PC-3 (cell line): ENCODE measurements around the gene MYL6. TPM values are rescaled to one million over a fixed set of nuclear protein-coding genes. Genes with fewer than 3 reads are reported as not detected.
A peak's percentile ranks its signal among the peaks of the same experiment; 100 is the strongest.

Source experiments
- ATAC-seq: fragments of 200-7000 bp; cut with Tn5 transposase; 2 replicates; pipeline ENCODE4 v1.9.1; 2020; ENCODE audit warnings: mild to moderate bottlenecking, moderate library complexity
- BruUV-seq: library from RNA; stranded (reverse); fragments of 400-500 nt; replicated peaks from 2 replicates; lab custom pipeline; 2021; lab: Mats Ljungman, UMichigan
- CTCF ChIA-PET: fragments of 300-600 bp; sonication (Branson Sonifier 250); formaldehyde crosslinking; loops from one replicate; lab custom pipeline; 2022; ENCODE audit warnings: antibody characterized with exemption; lab: Charles Lee
- POLR2A ChIA-PET: fragments of 300-600 bp; sonication (Branson Sonifier 250); formaldehyde crosslinking; loops from one replicate; lab custom pipeline; 2022; ENCODE audit warnings: antibody characterized with exemption; ENCODE audit not compliant: unreplicated experiment; lab: Charles Lee
- DNase-seq: peaks from one replicate; pipeline ENCODE4 v3.0.0-alpha.2; 2015
- H2AFZ ChIP-seq: fragments of 300-600 bp; sonication (generic); 2 replicates; pipeline ENCODE4 v1.6.0; 2016; ENCODE audit warnings: antibody characterized with exemption, low read length
- H3F3A ChIP-seq: fragments of 300-600 bp; sonication (generic); one replicate; pipeline ENCODE4 v1.6.0; 2017; ENCODE audit warnings: antibody characterized with exemption, low read length, control low read depth, mild to moderate bottlenecking; ENCODE audit not compliant: unreplicated experiment
- H3K27ac ChIP-seq: fragments of 300-600 bp; sonication (generic); 2 replicates; pipeline ENCODE4 v1.5.1; 2016; ENCODE audit warnings: mild to moderate bottlenecking, low read length
- H3K27me3 ChIP-seq: fragments of 300-600 bp; sonication (generic); 2 replicates; pipeline ENCODE4 v1.6.1; 2016; ENCODE audit warnings: low read length, mixed read lengths
- H3K36me3 ChIP-seq: fragments of 300-600 bp; sonication (generic); 2 replicates; pipeline ENCODE4 v1.6.1; 2016; ENCODE audit warnings: low read depth, mixed run types, low read length, mixed read lengths
- H3K4me1 ChIP-seq: fragments of 300-600 bp; sonication (generic); 2 replicates; pipeline ENCODE4 v1.5.1; 2016; ENCODE audit warnings: low read length; ENCODE audit not compliant: insufficient read depth
- H3K4me2 ChIP-seq: fragments of 300-600 bp; sonication (generic); 2 replicates; pipeline ENCODE4 v1.6.0; 2016; ENCODE audit warnings: low read length
- H3K4me3 ChIP-seq: fragments of 300-600 bp; sonication (generic); 2 replicates; pipeline ENCODE4 v1.5.1; 2016; ENCODE audit warnings: mild to moderate bottlenecking, low read length, mixed read lengths
- H3K79me2 ChIP-seq: fragments of 300-600 bp; sonication (generic); 2 replicates; pipeline ENCODE4 v1.6.1; 2017; ENCODE audit warnings: low read length, mixed read lengths
- H3K9ac ChIP-seq: fragments of 300-600 bp; sonication (generic); 2 replicates; pipeline ENCODE4 v1.6.0; 2016; ENCODE audit warnings: mild to moderate bottlenecking, low read length
- H3K9me2 ChIP-seq: fragments of 300-600 bp; sonication (generic); replicated peaks from 2 replicates; pipeline ENCODE4 v1.6.1; 2016; ENCODE audit warnings: mixed run types, low read length, mixed read lengths
- H3K9me3 ChIP-seq: fragments of 300-600 bp; sonication (generic); 2 replicates; pipeline ENCODE4 v1.6.1; 2016; ENCODE audit warnings: low read length, mixed read lengths
- H4K20me1 ChIP-seq: fragments of 300-600 bp; sonication (generic); 2 replicates; pipeline ENCODE4 v1.6.1; 2016; ENCODE audit warnings: low read length, mixed read lengths
- EZH2 ChIP-seq: fragments of 300-600 bp; sonication (generic); IDR thresholded peaks from one replicate; pipeline ENCODE4 v1.6.1; 2017; ENCODE audit warnings: antibody characterized with exemption, mild to moderate bottlenecking, low read length; ENCODE audit not compliant: unreplicated experiment
- EZH2phosphoT487 ChIP-seq: fragments of 300-600 bp; sonication (generic); IDR thresholded peaks from 2 replicates; pipeline ENCODE4 v1.6.1; 2018; ENCODE audit warnings: mild to moderate bottlenecking, antibody characterized with exemption, low read length, borderline replicate concordance
- intact Hi-C: fragments of 100-400 bp; cut with micrococcal nuclease; formaldehyde crosslinking; loops from 2 replicates; pipeline ENCODE4 v1.9.0; 2023
- total RNA-seq: library from RNA; depleted of rRNA; stranded (reverse); fragments of >200 nt; gene quantifications from 2 replicates; pipeline ENCODE4 v1.2.3, GENCODE V29; 2014
- TF ChIP-seq, protein P1 (sequence below): fragments of 300-600 bp; sonication (generic); conservative IDR thresholded peaks from 2 replicates; pipeline ENCODE4 v1.5.1; 2017; ENCODE audit warnings: antibody characterized with exemption, low read depth, mild to moderate bottlenecking, low read length

Gene MYL6
- total RNA-seq, 1 experiment from 2014 or later: 1,385 TPM

GRCh38 chr12:56117778-56118687, 40.1 kb upstream of the MYL6 start, which contains the start of gene ZC3H10:
TSS of gene ZC3H10 (plus strand) at chr12:56118266. CDS start at chr12:56120563, 2,297 bp downstream.
- no peaks in the 10 kb centered on the region for H3K9me2 ChIP-seq
- H4K20me1 ChIP-seq: no peaks in the 10 kb centered on the region
- H3K36me3 ChIP-seq: peaks cover 13% of the 10 kb centered on the region
- H3K9me3 ChIP-seq: no peaks in the 10 kb centered on the region
- ChIA-PET CTCF (interaction anchor here (0.5 to 2.9 kb wide), 9 partner anchors 10 to 1910 kb away, joined by 3 to 37 read pairs (median 5); partner anchors contain the start of genes ESYT1, MYL6, PA2G4 and SMARCC2), POLR2A (interaction anchor here (0.6 to 1.4 kb wide), 6 partner anchors 10 to 607 kb away, joined by 3 to 14 read pairs (median 6); partner anchors contain the start of genes ESYT1, PA2G4 and SMARCC2)
- peak; percentile 100 for DNase-seq
- TF ChIP-seq, protein P1, sequence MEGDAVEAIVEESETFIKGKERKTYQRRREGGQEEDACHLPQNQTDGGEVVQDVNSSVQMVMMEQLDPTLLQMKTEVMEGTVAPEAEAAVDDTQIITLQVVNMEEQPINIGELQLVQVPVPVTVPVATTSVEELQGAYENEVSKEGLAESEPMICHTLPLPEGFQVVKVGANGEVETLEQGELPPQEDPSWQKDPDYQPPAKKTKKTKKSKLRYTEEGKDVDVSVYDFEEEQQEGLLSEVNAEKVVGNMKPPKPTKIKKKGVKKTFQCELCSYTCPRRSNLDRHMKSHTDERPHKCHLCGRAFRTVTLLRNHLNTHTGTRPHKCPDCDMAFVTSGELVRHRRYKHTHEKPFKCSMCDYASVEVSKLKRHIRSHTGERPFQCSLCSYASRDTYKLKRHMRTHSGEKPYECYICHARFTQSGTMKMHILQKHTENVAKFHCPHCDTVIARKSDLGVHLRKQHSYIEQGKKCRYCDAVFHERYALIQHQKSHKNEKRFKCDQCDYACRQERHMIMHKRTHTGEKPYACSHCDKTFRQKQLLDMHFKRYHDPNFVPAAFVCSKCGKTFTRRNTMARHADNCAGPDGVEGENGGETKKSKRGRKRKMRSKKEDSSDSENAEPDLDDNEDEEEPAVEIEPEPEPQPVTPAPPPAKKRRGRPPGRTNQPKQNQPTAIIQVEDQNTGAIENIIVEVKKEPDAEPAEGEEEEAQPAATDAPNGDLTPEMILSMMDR: peak; percentile 51
- no peak for TF ChIP-seq EZH2phosphoT487
- H3F3A ChIP-seq: peaks cover 8% of the 10 kb centered on the region
- ATAC-seq: peak; percentile 77
- peak within 1 kb of the TSS; percentile 90 for H3K27ac ChIP-seq
- intact Hi-C loops: loop anchor here (5.0 kb wide), 3 partner anchors 39 to 71 kb away; partner anchors contain the start of gene MYL6
- H2AFZ ChIP-seq: peak within 1 kb of the TSS; percentile 82
- H3K4me3 ChIP-seq: peak within 1 kb of the TSS; percentile 96
- H3K27me3 ChIP-seq: no peaks in the 10 kb centered on the region
- peaks cover 27% of the 10 kb centered on the region for H3K4me1 ChIP-seq
- H3K9ac ChIP-seq: peak within 1 kb of the TSS; percentile 99
- peak within 1 kb of the TSS; percentile 94 for H3K4me2 ChIP-seq
- H3K79me2 ChIP-seq: peaks cover 33% of the 10 kb centered on the region
- BruUV-seq: no TSS peak

DNA sequence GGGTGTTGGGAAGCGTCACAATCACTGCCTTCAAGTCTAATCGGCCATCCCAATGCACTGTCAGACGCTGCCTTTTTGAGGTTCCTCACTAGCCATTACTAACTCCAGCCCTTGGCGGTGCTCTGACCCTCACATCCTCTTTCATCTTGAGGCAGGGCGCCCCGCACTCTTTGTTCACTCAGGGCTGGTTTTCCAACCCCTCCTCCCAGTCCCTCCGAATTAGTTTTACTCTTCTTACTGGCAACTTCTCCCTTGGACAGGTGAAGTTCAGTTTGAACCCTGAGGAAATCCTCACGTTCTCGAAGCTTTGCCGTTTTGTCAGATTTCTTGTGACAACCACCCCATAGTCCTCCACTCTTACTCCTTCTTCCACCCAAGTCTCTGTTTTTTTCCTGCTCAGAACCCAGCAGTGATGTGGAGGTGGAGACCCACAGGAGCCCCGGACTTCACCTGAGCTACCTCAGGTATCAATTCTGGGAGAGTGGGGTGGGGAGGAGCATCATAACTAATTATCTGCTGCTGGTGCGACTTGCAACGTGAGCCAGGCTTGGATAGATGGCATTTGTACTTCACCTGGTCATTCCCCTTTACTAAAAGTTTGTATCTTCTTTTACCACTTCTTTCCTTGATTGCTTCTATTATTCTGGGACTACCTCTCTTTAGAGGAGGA, 39.3 kb upstream of the MYL6 start:
- Histone ChIP-seq H3K79me2 (peaks cover 33% of the 10 kb centered on the region), H3K9me3 (no peaks in the 10 kb centered on the region), H3K27me3 (no peaks in the 10 kb centered on the region), H4K20me1 (no peaks in the 10 kb centered on the region), H3K4me3 (peak overlapping the region; percentile 96), H3K9ac (peak overlapping the region; percentile 78), H3K9me2 (no peaks in the 10 kb centered on the region), H3K4me2 (peak overlapping the region; percentile 94), H3K4me1 (peaks cover 28% of the 10 kb centered on the region), H3K27ac (peak overlapping the region; percentile 57), H3K36me3 (peaks cover 5% of the 10 kb centered on the region), H3F3A (peaks cover 8% of the 10 kb centered on the region), H2AFZ (peak overlapping the region; percentile 82)
- ATAC-seq (peak; percentile 3), DNase-seq (no peak)
- ChIA-PET CTCF (interaction anchor here (0.5 to 2.9 kb wide), 7 partner anchors 9 to 1911 kb away, joined by 3 to 37 read pairs (median 7); partner anchors contain the start of genes ESYT1, MYL6, PA2G4 and SMARCC2), POLR2A (interaction anchor here (0.5 to 1.4 kb wide), 6 partner anchors 9 to 607 kb away, joined by 3 to 14 read pairs (median 6); partner anchors contain the start of genes ESYT1, PA2G4 and SMARCC2)
- TF ChIP-seq, protein P1: no peak
- TF ChIP-seq EZH2phosphoT487 (no peak), EZH2 (no peak)
- intact Hi-C loops: loop anchor here (1.0 to 5.0 kb wide), 5 partner anchors 38 to 105 kb away; partner anchors contain the start of genes MYL6, NABP2 and SMARCC2
- BruUV-seq: no TSS peak
